GM19397 (cell line): ENCODE results near the gene CDKN2A.

Source experiments
- ATAC-seq: cut with Tn5 transposase; IDR thresholded peaks from one replicate; pipeline ENCODE4 v1.9.1; 2021; ENCODE audit warnings: mild to moderate bottlenecking, moderate library complexity; ENCODE audit not compliant: unreplicated experiment

The CDKN2A gene

DNA sequence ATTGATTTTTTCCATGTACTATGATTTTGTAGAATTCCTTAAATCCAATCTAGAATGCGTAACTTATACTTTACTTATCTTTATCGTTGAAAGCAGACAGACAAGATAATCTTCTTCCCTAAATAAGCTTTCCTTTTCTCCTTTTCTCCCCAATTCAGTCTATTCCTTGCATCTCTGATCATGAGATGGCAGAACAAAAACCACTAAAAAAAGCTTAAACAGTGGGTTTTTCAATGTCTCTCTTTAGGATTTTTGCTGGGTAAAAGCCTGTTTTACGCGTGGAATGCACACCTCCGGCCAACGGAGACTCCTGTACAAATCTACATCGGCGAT, 14.2 kb upstream of the CDKN2A start:
- ATAC-seq, result no peak

DNA sequence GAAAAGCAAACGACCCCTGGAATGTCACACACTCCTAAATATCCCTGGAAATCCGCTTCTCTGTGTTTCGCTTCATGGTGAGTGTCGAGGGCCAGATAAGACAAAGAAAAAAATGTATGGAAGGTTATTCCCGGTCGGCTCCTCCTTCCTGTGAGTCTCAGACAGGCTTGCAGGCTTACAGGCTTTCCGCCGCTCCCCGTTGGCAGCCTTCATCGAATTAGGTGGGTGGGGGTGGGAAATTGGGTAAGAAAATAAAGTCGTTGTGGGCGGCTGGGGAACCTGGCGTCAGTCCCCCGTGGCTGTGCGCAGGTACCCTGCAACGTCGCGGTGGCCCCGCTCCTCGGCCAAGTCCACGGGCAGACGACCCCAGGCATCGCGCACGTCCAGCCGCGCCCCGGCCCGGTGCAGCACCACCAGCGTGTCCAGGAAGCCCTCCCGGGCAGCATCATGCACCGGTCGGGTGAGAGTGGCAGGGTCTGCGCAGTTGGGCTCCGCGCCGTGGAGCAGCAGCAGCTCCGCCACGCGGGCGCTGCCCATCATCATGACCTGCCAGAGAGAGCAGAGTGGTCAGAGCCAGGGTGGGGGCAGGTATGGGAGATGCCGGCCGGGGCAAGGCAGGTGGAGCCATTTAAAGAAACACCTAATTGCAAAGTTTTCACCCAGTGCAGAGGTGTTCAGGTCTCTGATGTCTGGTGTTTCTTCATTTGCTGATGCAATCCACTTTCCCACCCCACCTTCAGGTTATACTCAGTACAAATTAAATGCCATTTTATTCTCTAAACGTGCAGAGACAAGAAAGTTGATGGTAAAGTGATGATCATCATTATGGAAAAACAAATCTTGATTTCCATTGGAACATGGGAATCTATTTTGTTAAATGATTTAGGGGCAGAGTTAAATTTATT, 11.8 kb upstream of the CDKN2A start:
- ATAC-seq, result no peak

DNA sequence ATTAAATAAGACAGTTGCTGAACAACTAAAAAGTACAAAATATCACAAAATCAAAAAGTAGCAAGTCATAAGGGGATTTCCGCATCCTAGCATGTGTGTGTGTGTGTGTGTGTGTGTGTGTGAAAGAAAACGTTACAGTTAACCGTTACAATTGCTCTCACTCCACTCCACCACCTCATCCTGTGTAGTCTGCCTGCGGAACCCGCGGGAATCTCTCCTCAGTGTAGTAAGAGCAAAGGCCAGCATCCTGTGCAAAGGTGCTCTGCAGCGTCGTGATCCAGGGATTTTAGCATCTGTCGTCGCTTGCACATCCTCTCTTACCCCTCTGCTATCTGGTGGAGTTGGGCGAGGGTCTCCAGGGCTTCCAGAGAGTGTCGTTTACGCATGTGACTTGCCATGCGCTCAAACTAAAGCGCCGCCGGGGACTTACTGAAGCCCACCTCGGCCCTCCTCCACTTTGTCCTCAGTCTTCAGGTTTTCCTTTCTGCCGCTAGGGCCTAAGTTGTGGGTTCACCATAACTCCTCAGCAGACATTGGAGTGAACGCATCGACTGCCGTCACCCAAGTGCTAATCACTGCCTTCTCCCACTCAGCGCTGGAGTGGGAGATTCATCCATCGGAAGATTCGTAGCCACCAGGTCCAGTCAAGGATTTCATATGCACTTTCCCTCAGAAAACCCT, 11.0 kb upstream of the CDKN2A start:
- ATAC-seq, result no peak

DNA sequence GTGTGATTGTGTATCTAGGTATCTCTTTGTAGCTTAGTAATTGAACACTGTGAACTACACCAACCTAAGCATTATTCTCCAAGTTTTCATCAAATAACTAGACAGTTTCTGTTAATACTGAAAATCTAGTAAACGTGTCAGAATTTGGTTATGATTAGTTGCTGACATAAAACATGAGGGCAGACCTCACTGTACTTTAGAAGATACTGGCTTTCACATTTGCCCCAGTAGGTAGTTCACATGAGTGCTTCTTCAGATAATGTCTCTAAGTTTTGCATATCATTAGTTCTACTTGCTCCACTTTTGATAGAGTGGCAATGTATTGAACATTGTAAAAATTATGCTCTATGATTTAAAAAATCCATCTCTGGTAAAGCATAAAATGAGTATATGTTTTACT, 7.8 kb upstream of the CDKN2A start:
- no peak for ATAC-seq

DNA sequence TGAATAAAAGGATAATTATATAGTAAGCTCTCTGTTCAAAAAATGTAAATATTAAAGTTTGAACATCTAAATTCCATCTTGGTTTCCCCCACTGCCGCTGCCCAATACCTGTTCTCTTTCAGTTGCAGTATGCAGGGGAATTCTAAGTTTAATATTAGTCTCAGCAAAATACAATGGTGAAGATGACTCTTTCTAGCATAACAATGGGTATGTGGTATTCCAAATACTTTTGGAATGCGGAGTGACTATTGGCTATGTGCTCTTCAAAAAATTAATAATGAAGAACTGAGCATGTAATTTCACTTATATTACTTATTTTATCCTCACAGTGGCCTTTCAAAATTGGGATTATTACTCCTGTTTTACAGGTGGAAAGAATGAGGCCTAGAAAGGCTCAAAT, 3.8 kb upstream of the CDKN2A start:
- ATAC-seq, result no peak

DNA sequence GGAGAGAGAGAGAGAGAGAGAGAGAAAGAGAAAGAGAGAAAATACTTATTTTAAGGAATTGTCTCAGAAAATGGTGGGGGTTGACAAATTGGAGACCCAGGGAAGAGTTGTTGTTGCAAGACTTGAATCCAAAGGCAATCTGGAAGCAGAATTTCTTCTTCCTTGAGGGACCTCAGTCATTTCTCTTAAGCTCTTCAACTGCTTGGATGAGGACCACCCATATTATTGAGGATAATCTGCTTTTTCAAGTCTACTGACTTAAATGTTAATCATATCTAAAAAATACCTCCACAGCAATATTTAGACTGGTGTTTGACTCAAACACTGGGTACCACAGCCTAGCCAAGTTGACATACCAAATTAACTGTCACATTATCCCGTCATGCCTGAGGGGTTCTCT, 3.3 kb upstream of the CDKN2A start:
- ATAC-seq, result no peak

DNA sequence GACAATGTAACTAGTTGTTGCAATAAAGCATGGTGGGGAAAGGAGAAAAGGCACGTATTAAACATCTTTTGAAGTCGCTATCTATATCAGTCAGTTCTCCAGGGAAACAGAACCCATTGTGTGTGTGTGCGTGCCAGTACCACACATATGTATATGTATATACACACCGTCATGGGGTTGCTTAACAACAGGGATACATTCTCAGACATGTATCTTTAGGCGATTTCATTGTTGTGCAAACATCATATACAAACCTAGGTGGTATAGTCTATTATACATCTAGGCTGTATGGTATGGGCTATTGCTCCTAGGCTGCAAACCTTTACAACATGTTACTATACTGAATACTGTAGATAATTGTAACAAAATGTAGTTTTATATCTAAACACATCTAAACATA, 2.7 kb upstream of the CDKN2A start:
- ATAC-seq, result no peak

DNA sequence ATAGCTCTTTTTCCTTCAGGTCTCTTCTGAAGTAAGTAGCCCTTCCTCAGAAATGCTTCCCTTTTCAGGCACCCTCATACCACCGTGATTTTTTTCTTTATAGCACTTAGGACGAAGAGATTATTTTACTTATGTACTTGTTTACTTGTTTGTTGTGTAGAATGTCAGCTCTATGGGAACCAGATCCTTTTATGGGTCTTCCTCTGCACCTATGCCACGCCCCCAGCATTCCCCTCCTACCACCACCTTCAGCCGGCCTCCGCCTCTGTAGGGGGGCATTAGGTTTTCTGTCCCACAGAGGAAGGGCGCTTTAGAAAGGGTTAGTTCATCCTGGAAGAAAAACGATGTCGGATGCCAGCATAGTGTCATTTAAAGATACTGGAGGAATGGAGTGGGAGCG, 2.2 kb upstream of the CDKN2A start:
- no peak for ATAC-seq

DNA sequence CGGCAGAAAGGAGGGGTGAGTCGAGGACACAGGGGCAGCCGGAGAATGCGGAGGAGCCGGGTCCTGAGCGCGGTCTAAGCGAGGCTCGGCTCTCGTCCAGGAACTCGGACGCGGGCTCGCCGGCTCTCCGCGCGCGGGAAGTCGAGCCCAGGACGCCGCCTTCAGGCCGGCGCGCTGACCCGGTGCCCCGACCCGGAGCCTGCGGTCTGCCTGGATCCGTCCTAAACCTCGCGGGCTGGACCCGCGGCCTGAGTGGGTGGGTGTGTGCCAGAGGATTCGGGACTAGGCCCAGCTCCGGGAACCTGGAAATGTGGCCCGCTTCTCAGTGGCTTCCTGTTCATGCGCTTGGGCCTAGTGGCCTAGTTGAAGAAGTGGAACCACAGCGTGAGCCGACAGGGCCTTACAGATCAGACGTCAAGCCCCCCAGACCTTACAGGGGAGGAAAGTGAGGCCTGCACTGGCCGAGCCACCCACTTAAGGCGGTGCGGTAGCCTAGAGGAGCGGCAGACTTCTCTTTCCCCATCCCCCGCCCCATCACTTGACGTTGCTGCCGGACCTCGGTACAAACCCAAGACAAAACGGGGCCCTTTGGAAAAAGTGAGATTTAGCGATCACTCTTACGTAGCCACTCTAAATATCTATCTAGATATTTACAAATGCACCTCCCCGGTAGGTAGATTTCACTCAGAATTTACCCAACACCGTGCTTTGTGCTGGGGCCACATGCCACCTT, 1.6 kb upstream of the CDKN2A start:
- ATAC-seq, result peak; percentile 16

DNA sequence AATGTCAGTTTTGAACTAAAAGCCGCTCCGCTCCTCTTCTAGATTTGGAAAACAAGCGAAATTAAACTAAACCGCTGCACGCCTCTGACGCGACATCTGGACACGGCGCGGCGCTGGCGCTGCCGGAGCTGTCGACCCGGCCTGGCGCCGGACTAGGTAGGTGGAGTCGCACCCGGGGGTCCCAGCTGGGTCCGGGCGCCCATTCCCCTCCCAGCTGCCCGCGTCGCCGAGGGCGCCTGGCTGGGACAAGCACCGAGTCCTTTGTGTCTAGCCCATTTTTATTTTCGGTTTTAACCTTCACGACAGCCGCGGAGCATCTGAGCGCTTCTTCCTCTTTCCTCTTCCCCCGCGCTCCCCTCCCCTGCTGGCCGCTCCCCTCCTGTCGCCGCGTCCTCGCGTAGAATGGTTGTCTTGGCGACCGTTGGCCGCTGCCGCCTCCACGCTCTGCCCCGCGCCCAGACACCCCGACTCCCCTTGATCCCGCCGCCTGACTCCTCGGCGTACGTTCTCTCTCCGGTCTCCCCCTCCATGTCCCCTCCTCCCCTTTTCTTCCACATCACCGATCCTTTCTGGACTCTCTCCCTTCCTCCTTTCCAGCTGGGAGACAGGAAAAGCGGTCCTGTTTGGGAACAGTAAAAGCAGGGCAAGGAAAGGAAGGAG, 944 bp upstream of the CDKN2A start:
- peak; percentile 78 for ATAC-seq

DNA sequence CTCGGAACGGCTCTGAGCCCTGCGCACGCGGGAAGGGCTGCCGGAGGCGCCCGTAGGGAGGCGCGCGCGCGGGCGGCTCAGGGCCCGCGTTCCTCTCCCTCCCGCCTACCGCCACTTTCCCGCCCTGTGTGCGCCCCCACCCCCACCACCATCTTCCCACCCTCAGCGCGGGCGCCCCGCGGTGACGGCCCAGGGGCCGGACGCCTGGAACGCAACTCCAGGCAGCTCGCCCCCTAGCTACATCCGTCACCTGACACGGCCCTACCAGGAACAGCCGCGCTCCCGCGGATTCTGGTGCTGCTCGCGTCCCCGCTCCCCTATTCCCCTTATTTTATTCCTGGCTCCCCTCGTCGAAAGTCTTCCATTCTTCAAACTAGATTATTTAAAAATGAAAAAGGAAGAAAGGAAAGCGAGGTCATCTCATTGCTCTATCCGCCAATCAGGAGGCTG, 389 bp upstream of the CDKN2A start, which contains the start of gene CDKN2B-AS1:
Gene CDKN2B-AS1, plus strand, starts transcription at position 236 of the 450 bp plus-strand sequence.
- ATAC-seq, result peak; percentile 44

DNA sequence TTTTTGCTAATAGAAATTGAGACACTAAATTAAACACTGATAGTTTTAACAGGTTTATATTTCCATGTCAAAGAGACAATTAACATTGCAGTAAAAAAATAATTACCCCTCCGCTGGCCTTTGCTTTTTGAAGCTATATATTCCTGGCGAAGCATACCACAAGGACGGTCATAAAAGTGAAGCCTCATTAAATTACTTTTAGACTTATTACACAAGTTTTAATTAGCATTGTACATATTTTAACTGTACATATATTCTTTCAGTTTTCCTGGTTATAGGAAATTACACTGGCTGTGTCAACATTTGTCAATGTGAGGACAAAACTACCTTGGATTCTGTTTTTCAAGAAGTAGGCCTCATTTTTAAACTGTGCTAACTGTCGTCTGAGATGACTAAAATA, 1.2 kb downstream of the CDKN2A start:
- ATAC-seq, result no peak

DNA sequence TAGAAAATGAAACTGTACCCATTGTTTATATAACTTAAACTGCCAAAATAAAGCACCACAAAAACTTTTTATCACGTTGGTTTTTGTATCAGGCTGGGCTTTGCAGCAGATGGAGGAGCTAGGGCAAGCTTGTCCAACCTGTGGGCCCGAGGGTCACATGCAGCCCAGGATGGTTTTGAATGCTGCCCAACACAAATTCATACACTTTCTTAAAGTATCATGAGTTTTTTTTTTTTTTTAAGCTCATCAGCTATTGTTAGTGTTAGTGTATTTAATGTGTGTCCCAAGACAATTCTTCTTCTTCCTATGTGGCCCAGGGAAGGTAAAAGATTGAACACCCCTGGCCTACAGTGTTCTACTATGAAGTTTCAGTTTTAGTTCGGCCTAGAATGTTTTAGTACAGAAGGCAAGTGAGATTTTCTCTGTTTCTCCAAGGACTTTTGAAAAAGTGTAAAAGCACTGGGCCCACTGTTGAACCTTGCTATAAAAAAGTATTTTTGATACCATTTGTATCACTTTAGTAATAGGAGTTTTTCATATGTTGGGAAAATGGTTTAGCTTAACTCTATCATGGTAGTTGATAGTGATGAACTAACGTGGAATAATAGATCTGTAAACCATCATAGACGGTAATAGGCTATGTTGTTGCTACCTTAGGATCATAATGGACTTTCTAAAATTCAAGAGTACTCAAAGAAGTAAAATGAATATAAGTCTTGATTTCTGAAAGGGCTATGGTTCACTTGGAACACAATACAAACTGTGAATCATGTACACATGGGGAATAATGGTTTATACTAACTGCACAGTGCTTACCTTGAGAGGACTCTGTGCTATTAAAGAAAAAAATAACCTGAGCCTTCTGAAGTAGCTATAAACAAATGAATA, 2.9 kb downstream of the CDKN2A start:
- ATAC-seq, result no peak

DNA sequence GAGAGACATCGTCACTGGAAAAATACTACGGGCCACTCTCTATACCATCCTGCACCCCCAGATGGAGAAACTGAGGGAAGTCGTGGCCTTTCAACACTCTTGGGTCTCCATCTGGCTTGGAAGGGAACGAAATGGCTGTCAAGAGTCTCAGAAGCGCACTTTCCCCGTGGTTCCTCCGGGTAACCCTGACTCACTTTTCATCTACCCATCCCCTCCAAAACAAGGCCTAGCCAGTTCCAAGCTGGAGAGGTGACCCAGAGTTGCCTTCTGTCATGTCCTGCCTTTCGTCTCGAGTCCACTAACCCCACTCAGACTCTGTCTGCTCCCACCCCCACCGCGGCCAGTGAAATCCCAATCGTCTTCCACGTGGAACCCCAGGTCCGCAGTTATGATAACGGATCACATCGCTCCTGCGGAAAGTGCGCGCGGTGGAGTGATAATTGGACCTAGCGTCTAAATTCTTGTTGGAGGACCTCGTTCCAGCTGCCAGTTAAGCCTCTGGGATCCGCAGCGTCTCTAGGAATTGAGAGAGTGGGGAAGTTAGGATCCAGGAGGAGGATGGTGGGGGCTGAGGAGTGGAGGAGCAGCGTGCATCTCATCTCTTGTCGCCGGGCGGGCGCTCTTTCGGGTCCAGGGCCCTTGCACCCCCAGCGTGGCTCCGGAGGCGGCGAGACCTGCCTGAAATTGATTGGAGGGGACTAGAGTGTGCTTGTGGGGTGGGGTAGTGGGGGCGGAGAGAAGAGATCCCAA, 4.6 kb downstream of the CDKN2A start:
- no peak for ATAC-seq

DNA sequence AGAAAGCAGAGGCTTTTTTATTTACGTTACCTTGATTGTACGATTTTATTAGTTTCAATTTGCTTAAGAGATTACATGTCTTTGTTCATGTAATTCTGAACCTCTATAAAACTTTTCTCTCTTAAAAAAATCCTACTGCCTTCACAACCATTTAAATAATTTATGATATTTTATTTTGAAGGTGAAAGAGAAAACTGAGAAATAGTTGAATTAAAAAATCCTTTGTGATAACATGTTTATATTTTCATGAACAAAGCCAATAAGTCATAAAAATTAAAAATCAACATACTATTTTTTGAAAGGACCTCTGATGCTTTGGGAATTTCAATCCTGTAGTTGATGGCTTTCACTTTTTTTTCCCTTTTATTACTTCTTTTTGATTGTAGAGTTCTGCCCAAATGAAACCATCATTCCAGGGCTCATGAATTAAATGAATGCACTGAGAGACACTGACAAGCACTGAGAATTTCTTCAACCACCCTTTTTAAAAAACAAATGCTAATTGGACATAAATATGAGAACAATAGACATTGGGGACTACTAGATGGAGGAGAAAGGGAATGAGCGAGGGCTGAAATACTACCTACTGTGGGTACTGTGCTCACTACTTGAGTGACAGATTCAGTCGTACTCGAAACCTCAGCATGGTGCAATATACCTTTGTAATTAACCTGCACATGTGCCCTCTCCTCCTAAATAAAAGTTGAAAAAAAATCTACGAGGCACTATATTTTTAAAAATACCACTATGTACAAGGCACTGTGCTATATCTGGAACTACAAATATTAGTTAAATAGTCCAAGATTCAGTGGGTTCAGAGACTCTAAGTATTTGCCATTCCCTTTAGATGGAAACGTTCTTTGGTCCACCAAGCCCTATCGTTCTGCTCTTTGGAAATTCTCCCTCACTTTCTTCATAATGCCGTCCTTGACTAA, 5.9 kb downstream of the CDKN2A start:
- no peak for ATAC-seq

DNA sequence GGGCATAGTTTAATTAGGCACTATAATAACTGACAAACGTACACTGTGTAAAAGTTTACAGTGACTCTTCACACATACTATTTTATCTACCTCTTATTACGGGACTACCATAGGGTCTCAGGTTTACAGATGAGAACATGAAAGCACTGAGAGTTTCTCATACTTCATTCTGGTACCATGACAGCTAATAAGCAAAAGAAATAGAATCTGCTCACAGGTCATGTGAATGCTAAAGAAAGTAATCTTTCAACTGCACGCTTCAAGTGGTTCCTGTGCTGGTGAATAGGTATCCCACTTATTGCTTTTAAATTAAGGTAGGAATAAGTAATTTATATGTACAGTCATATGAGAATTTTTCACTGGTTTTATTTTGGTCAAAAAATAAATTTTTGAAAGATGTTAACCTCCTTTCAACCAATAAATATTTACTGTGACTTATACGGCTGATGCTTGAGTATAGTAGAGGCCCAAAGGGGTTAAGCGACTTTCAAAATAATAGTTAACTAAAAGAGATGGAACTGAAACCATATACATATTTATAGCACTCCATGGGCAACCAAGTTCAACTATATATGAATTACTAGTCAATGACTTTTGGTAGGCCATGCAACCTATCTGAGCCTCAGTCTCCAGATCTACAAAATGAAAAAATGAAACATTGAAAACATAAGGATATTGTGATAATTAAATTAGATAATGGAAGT, 8.1 kb downstream of the CDKN2A start:
- ATAC-seq, result peak; percentile 45

DNA sequence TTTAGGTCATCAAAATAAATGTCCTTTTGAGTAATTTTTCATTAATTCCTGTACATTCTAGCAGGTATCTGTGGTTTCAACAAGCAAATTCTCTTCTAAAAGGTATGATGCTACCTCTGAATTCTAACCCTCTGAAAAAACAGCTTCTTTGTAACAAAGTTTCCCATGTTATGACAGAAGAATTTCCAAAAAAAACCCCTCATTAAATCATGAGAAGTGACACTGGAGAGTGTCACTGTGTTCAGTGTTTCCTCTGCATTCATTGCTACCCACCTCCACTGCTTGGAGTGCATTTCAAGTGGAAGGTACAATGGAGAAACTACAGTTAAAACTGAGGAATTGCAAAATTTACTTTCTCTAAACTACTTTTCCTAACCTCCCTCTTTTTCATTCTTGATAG, 10.1 kb downstream of the CDKN2A start:
- ATAC-seq, result no peak

DNA sequence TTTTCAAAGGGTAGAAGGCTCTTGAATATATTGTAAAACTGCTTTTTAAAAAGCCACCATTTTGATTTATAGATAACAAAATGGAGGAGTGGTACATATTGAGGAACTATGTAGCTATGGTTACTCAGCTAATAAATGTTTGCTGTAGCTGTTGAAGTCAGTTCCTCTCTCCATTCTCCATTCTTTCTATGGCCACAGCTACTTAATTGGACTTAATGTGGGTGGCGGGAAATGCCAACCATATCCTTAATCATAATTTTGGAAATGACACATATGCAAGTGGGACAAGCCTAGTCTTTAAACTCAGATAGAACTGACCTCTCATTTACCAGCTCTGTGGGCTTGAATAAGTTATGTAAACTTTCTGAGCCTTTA, 10.6 kb downstream of the CDKN2A start:
- ATAC-seq, result no peak
